Upper lobe of left lung (tissue), 4 donors: ENCODE results near the gene LBH.

ENCODE experiments used
- EP300 ChIP-seq, 4 donors: sonication (generic); formaldehyde crosslinking; IDR thresholded peaks; one replicate each; pipeline ENCODE4 v1.5.1; 2017; ENCODE audit warnings: antibody characterized with exemption in 4 of 4, control low read depth in 2 of 4
- POLR2A ChIP-seq, 4 donors: fragments of 450-650 bp; IDR thresholded peaks; one replicate each; pipeline ENCODE4 v1.5.1; 2016 to 2017; ENCODE audit warnings: antibody characterized with exemption in 4 of 4, mild to moderate bottlenecking in 2 of 4
- TF ChIP-seq, protein P1 (sequence below), 6 experiments: fragments of 450-650 bp in 4 of 6; fragments of 200-600 bp in 2 of 6; sonication (generic) in 2 of 6; IDR thresholded peaks; one replicate each; pipeline ENCODE4 v1.5.1; 2016 to 2019; ENCODE audit warnings: antibody characterized with exemption in 6 of 6

DNA sequence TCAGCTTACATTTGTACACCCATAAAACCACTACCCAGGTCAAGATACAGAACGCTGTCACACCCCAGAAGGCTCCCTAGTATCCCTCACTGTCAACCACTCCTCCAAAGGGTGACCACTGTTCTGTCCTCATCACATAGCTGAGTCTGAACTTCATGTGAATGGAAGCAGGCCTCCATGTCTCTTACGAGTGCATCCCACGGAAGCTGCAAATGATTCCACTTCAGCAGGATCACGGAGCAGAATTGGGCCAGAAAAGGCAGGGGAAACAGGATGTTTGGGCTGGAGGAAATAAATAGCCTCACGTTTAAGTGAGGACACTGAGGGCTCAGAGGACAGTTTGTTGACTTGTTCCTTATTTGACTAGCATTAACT lies 38.4 kb downstream of the LBH start:
- TF ChIP-seq, protein P1, sequence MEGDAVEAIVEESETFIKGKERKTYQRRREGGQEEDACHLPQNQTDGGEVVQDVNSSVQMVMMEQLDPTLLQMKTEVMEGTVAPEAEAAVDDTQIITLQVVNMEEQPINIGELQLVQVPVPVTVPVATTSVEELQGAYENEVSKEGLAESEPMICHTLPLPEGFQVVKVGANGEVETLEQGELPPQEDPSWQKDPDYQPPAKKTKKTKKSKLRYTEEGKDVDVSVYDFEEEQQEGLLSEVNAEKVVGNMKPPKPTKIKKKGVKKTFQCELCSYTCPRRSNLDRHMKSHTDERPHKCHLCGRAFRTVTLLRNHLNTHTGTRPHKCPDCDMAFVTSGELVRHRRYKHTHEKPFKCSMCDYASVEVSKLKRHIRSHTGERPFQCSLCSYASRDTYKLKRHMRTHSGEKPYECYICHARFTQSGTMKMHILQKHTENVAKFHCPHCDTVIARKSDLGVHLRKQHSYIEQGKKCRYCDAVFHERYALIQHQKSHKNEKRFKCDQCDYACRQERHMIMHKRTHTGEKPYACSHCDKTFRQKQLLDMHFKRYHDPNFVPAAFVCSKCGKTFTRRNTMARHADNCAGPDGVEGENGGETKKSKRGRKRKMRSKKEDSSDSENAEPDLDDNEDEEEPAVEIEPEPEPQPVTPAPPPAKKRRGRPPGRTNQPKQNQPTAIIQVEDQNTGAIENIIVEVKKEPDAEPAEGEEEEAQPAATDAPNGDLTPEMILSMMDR (IDR thresholded peaks at IDR 0.05): no peak
- TF ChIP-seq POLR2A (IDR thresholded peaks at IDR 0.05) (no peak), EP300 (IDR thresholded peaks at IDR 0.05) (no peak)
